ENCODE results near the gene ELOVL1.
"Not testable (repeated sequence)": the region's sequence is repeated elsewhere in the genome, so short reads cannot be mapped to it uniquely, and the experiment has no call there.

ELOVL1 gene

GRCh38 chr1:43379476-43379875, 11.7 kb upstream of the ELOVL1 start:
- no peak for DNase-seq

GRCh38 chr1:43377831-43378230, 10.0 kb upstream of the ELOVL1 start:
- DNase-seq: no peak

GRCh38 chr1:43376723-43377235, 9.0 kb upstream of the ELOVL1 start:
- no peak for DNase-seq

- peak; percentile 30 to 76 for DNase-seq
Observed at GRCh38 chr1:43373066-43373940, 5.5 kb upstream of the ELOVL1 start.

- peak in 1 of 2 experiments; percentile 29 for DNase-seq
Observed at GRCh38 chr1:43372172-43372571, 4.4 kb upstream of the ELOVL1 start.

GRCh38 chr1:43370564-43370963, 2.8 kb upstream of the ELOVL1 start:
- DNase-seq: no peak

- not testable (repeated sequence) for DNase-seq
Observed at GRCh38 chr1:43369779-43370178, 2.0 kb upstream of the ELOVL1 start.

- DNase-seq: no peak
Observed at GRCh38 chr1:43368646-43369020, 822 bp upstream of the ELOVL1 start.

GRCh38 chr1:43367026-43367903, 546 bp downstream of the ELOVL1 start:
- peak; percentile 61 to 70 for DNase-seq

- no peak for DNase-seq
Observed at GRCh38 chr1:43366601-43367025, 1.2 kb downstream of the ELOVL1 start.

- DNase-seq: no peak
Observed at GRCh38 chr1:43366179-43366578, 1.6 kb downstream of the ELOVL1 start.

GRCh38 chr1:43365678-43366077, 2.1 kb downstream of the ELOVL1 start:
- DNase-seq: no peak

GRCh38 chr1:43363935-43364525, 3.8 kb downstream of the ELOVL1 start:
- no peak for DNase-seq

GRCh38 chr1:43363283-43363934, 4.4 kb downstream of the ELOVL1 start:
- no peak for DNase-seq

- no peak for DNase-seq
Observed at GRCh38 chr1:43360616-43361015, 7.2 kb downstream of the ELOVL1 start.

- no peak for DNase-seq
Observed at GRCh38 chr1:43359696-43360095, 8.1 kb downstream of the ELOVL1 start.

- DNase-seq: peak; percentile 95 to 96
Observed at GRCh38 chr1:43358746-43359693, 8.8 kb downstream of the ELOVL1 start, which contains the start of gene CDC20. TSS of gene CDC20 (plus strand) at chr1:43358981. CDS start at chr1:43359216, 235 bp downstream.

- DNase-seq: peak in 1 of 2 experiments; percentile 59
Observed at GRCh38 chr1:43358121-43358745, 9.6 kb downstream of the ELOVL1 start.

- DNase-seq: no peak
Observed at GRCh38 chr1:43357251-43357650, 10.6 kb downstream of the ELOVL1 start.

GRCh38 chr1:43354936-43355335, 12.9 kb downstream of the ELOVL1 start:
- no peak for DNase-seq

- no peak for DNase-seq
Observed at GRCh38 chr1:43354471-43354870, 13.3 kb downstream of the ELOVL1 start.

Data from SW 1271 (cell line).